ENCODE results near the gene CHDH. TPM values are rescaled to one million over a fixed set of nuclear protein-coding genes. Genes with fewer than 3 reads are reported as not detected.

CHDH gene
- total RNA-seq = 9.1 TPM

GRCh38 chr3:53846134-53846850 lies at the start of gene CHDH, which contains the start of gene IL17RB:
CHDH (minus strand) TSS chr3:53846419; CDS start chr3:53824008, 22,411 bp downstream.
IL17RB (plus strand) TSS chr3:53846568; CDS start chr3:53846589, 21 bp downstream.

GRCh38 chr3:53891497-53892285 lies 45.5 kb upstream of the CHDH start, which contains the start of gene SELENOK:
SELENOK (minus strand) TSS chr3:53891859.

GRCh38 chr3:53881691-53882593 lies 35.7 kb upstream of the CHDH start, which contains the start of gene ACTR8:
ACTR8 (minus strand) TSS chr3:53882152; CDS start chr3:53882101, 51 bp downstream.

Other genes starting within 250 kb of the CHDH start
- 8.7 TPM for gene IL17RB, start 149 bp upstream of the CHDH start, total RNA-seq
- gene ACTR8, start 35.7 kb upstream of the CHDH start, total RNA-seq = 61.1 TPM
- 42.9 TPM for gene SELENOK, start 45.4 kb upstream of the CHDH start, total RNA-seq